ENCODE results near the gene NUP98. TPM values are rescaled to one million over a fixed set of nuclear protein-coding genes. Genes with fewer than 3 reads are reported as not detected.

The NUP98 gene
- polyA plus RNA-seq, 2 of the 4 experiments (the other 2 are of a cell fraction), result 54.2 to 121 TPM

GRCh38 chr11:3745161-3745560 is 52.2 kb downstream of the NUP98 start:
- Histone ChIP-seq H3K27ac (no peak overlapping the region), H3K9me3 (no peaks in the 10 kb centered on the region), H3K4me1 (peaks cover 11% of the 10 kb centered on the region; the same call in 1 of the 3 replicates), H3K4me2 (no peak overlapping the region), H3K4me3 (no peak overlapping the region)
- TF ChIP-seq RCOR1 (IDR thresholded peaks at IDR 0.05; ENCODE audit: low read depth, low read length) (no peak), RAD21 (conservative IDR thresholded peaks at IDR 0.05 in 1 of 2, IDR thresholded peaks at IDR 0.05 in 1 of 2) (no peak), SMC3 (IDR thresholded peaks at IDR 0.05) (no peak), MAZ (IDR thresholded peaks at IDR 0.05; ENCODE audit: borderline replicate concordance, low read depth, low read length) (no peak), NFE2L2 (conservative IDR thresholded peaks at IDR 0.05; ENCODE audit: low read length) (no peak), POLR2AphosphoS2 (conservative IDR thresholded peaks at IDR 0.05; ENCODE audit: low read length) (no peak), CHD4 (IDR thresholded peaks at IDR 0.05; ENCODE audit: borderline replicate concordance) (no peak), ZSCAN20 (CRISPR knock-in tag; IDR thresholded peaks at IDR 0.05) (no peak), ATOH8 (CRISPR knock-in tag; IDR thresholded peaks at IDR 0.05; ENCODE audit: low read depth) (no peak), HOXB5 (CRISPR knock-in tag; IDR thresholded peaks at IDR 0.05) (no peak), ZNF302 (CRISPR knock-in tag; IDR thresholded peaks at IDR 0.05) (no peak), CEBPB (IDR thresholded peaks at IDR 0.05) (no peak), FOSB (CRISPR knock-in tag; IDR thresholded peaks at IDR 0.05) (no peak), ZC3H11A (IDR thresholded peaks at IDR 0.05) (no peak), EP300 (IDR thresholded peaks at IDR 0.05) (no peak), HEYL (CRISPR knock-in tag; IDR thresholded peaks at IDR 0.05) (no peak)
- whole genome bisulfite sequencing (ENCODE audit: missing lambda C conversion rate), result 92% methylated on average over 5 of the region's 5 CpGs
- DNase-seq (ENCODE audit: low read depth in 1 of 2, low spot score in 1 of 2) (no peak), ATAC-seq (no peak), FAIRE-seq (no peak)
- CTCF ChIA-PET, result interaction anchor here (0.6 to 1.6 kb wide), 2 partner anchors 9 to 16 kb away, joined by 3 to 4 read pairs; no protein-coding TSS in a partner anchor
- POLR2A ChIA-PET, result no interaction called here

GRCh38 chr11:3738723-3739122 is 58.6 kb downstream of the NUP98 start:
- DNase-seq (ENCODE audit: low read depth in 1 of 2, low spot score in 1 of 2), result no peak
- ATAC-seq, result no peak; a peak in 1 of 6 replicates
- Histone ChIP-seq H3K4me3 (no peak overlapping the region), H3K9me3 (no peaks in the 10 kb centered on the region), H3K4me2 (no peak overlapping the region), H3K4me1 (no peaks in the 10 kb centered on the region), H3K27ac (no peak overlapping the region)
- POLR2A ChIA-PET, result no interaction called here
- CTCF ChIA-PET, result interaction anchor here (0.7 kb wide), 1 partner anchor 69 kb away, joined by 3 read pairs; no protein-coding TSS in a partner anchor
- WGBS (ENCODE audit: missing lambda C conversion rate), result 82% methylated on average over 1 of the region's 1 CpG
- no peak for FAIRE-seq
- TF ChIP-seq EHF (CRISPR knock-in tag; IDR thresholded peaks at IDR 0.05) (no peak), HMGXB4 (CRISPR knock-in tag; IDR thresholded peaks at IDR 0.05; ENCODE audit: borderline replicate concordance) (no peak), ZSCAN20 (CRISPR knock-in tag; IDR thresholded peaks at IDR 0.05) (no peak), PBX3 (IDR thresholded peaks at IDR 0.05) (no peak), ELK1 (IDR thresholded peaks at IDR 0.05; ENCODE audit: low read depth, low read length) (no peak), SMC3 (IDR thresholded peaks at IDR 0.05) (no peak), ATOH8 (CRISPR knock-in tag; IDR thresholded peaks at IDR 0.05; ENCODE audit: low read depth) (no peak), CBX8 (IDR thresholded peaks at IDR 0.05) (no peak), CTCF (IDR thresholded peaks at IDR 0.05) (no peak), FOSL2 (IDR thresholded peaks at IDR 0.05) (no peak), FOSL2 (CRISPR knock-in tag; IDR thresholded peaks at IDR 0.05) (no peak), PHF8 (IDR thresholded peaks at IDR 0.05; ENCODE audit: borderline replicate concordance, low read depth) (no peak), BCL3 (IDR thresholded peaks at IDR 0.05) (no peak), ZFP36 (IDR thresholded peaks at IDR 0.05; ENCODE audit: borderline replicate concordance, partially characterized antibody) (no peak), USF2 (IDR thresholded peaks at IDR 0.05) (no peak), NR3C1 (IDR thresholded peaks at IDR 0.05) (no peak)

Data from A549 (cell line).